ENCODE results near the gene RAB11FIP4. TPM values are rescaled to one million over a fixed set of nuclear protein-coding genes. Genes with fewer than 3 reads are reported as not detected.

RAB11FIP4 gene
- total RNA-seq, 4 donors from 2014 or later, result 41.0 to 173 (median 53.7) TPM

DNA sequence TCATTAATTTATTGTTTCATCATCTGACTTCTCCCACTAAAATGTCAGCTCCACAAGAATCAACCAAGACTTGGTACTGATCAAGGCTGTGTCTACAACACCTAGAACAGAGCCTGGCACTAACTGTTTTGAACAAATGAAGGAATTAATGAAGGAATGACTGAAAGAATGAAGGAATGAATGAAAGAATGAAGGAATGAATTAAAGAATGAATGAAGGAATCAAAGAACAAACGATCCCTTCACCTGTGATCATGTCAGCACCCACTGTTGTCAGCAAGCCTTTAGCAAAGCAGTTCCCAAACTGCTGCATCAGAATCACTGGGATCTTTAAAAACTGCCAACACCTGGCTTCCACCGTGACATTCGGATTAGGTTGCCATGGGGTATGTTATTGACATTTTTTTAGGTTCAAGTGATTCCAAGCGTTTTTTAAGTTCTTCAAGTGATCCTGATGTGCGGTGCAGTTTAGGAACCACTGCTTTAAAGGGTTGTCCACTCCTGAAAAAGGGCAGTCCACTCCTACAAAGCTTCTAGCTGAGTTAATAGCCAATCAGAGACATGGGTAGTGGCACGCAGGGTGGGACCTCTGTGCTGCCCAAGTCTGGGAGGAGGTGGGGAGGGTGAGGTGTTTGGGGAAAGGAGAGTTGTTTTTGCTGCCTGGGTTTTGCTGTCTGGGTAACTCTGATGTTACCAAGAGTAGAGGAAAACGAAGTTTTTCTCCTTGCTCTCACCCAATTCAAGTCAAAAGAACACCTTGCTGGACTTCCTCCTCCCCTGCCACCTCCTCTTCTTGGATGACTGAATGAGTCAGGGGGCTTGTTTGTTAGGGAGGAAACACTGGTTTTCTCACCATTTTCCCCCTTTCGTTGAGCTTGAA is 89.7 kb downstream of the RAB11FIP4 start:
- no peak for DNase-seq
- TF ChIP-seq CTCF (IDR thresholded peaks at IDR 0.05) (no peak), POLR2AphosphoS5 (IDR thresholded peaks at IDR 0.05) (no peak), POLR2A (IDR thresholded peaks at IDR 0.05) (no peak), EP300 (IDR thresholded peaks at IDR 0.05; ENCODE audit: low read depth) (no peak)
- no peak overlapping the region for H3K27ac ChIP-seq
- WGBS, 2 donors (ENCODE audit: low coverage in 1 of 2), result 79 to 93% methylated on average over 2 to 8 of the region's 8 CpGs
- intact Hi-C loops (cut with DNase I; ENCODE audit: low total_unique reads), result no loop called here
- H3K9me3 ChIP-seq, result no peaks in the 10 kb centered on the region
- H3K36me3 ChIP-seq, result no peaks in the 10 kb centered on the region
- peaks cover 6% of the 10 kb centered on the region for H3K27me3 ChIP-seq
- H3K4me3 ChIP-seq, result no peak overlapping the region
- H3K4me1 ChIP-seq, result no peaks in the 10 kb centered on the region
- in situ Hi-C loops (cut with MboI; ENCODE audit: low pct_ligation_motif_present in 1 of 4, low pct_unique_long_range_greater_than_20kb in 1 of 4, low sequenced_read_pairs in 3 of 4), result no loop called here

DNA sequence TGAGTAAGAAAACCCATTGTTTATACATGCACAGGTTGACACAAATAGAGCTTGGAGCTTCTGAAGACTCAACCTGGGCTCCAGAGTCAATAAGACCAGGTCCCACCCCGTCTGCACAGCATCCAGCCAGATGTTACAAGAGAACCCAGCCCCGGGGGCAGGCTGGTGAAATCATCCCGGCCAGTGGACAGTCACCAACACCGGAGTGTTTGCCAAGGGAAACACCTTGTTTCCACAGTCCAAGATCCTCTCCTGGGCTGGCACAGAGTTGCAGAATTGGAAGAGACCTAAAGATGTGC is 90.3 kb downstream of the RAB11FIP4 start:
- H3K27me3 ChIP-seq, result peaks cover 6% of the 10 kb centered on the region
- peaks cover 0 to 3% (median 2%) of the 10 kb centered on the region in 4 donors for H3K4me1 ChIP-seq
- no peaks in the 10 kb centered on the region for H3K9me3 ChIP-seq
- DNase-seq, result no peak
- in situ Hi-C loops (cut with MboI; ENCODE audit: low pct_ligation_motif_present in 1 of 4, low pct_unique_long_range_greater_than_20kb in 1 of 4, low sequenced_read_pairs in 3 of 4) (no loop called here), intact Hi-C loops (cut with DNase I; ENCODE audit: low total_unique reads) (no loop called here)
- TF ChIP-seq CTCF (IDR thresholded peaks at IDR 0.05), result no peak
- no peak for TF ChIP-seq EP300 (IDR thresholded peaks at IDR 0.05; ENCODE audit: low read depth)
- TF ChIP-seq POLR2AphosphoS5 (IDR thresholded peaks at IDR 0.05), result no peak
- TF ChIP-seq POLR2A (IDR thresholded peaks at IDR 0.05), result no peak
- WGBS, 2 donors (ENCODE audit: low coverage in 1 of 2), result 60 to 69% methylated on average over 1 to 4 of the region's 4 CpGs
- no peaks in the 10 kb centered on the region for H3K36me3 ChIP-seq
- no peak overlapping the region for H3K27ac ChIP-seq
- H3K4me3 ChIP-seq, result no peak overlapping the region

DNA sequence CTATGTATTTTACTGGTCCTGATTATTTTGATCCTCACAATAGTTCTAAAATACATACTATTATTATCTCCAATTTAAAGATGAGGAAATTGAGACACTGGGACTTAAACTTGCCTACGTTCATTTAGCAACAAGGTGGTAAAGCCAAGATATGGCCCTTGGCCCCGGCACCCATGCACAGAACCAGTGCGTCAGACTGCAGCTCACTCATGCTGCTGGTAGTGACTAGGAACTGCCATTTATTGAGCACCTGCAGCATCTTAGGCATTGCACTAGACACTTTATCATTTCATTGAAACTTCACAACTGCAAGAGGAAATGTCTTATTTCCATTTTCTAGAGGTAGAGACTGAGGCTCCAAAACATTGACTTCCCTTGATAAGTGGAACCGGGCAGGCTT is 93.3 kb downstream of the RAB11FIP4 start:
- Histone ChIP-seq H3K4me3 (no peak overlapping the region), H3K9me3 (no peaks in the 10 kb centered on the region), H3K36me3 (no peaks in the 10 kb centered on the region), H3K27me3 (peaks cover 10% of the 10 kb centered on the region), H3K4me1 (peaks cover 5 to 24% (median 17%) of the 10 kb centered on the region in 4 donors), H3K27ac (no peak overlapping the region)
- in situ Hi-C loops (cut with MboI; ENCODE audit: low pct_ligation_motif_present in 1 of 4, low pct_unique_long_range_greater_than_20kb in 1 of 4, low sequenced_read_pairs in 3 of 4) (no loop called here), intact Hi-C loops (cut with DNase I; ENCODE audit: low total_unique reads) (no loop called here)
- WGBS, 2 donors (ENCODE audit: low coverage in 1 of 2), result 95 to 100% methylated on average over 3 to 4 of the region's 4 CpGs
- DNase-seq, result no peak
- no peak for TF ChIP-seq POLR2AphosphoS5 (IDR thresholded peaks at IDR 0.05)
- TF ChIP-seq POLR2A (IDR thresholded peaks at IDR 0.05), result no peak
- TF ChIP-seq CTCF (IDR thresholded peaks at IDR 0.05), result no peak
- no peak for TF ChIP-seq EP300 (IDR thresholded peaks at IDR 0.05; ENCODE audit: low read depth)

- peak; percentile 44 for DNase-seq
- in situ Hi-C loops (cut with MboI; ENCODE audit: low pct_ligation_motif_present in 1 of 4, low pct_unique_long_range_greater_than_20kb in 1 of 4, low sequenced_read_pairs in 3 of 4), result no loop called here
- Histone ChIP-seq H3K27me3 (peaks cover 10% of the 10 kb centered on the region), H3K4me3 (no peak overlapping the region), H3K27ac (peak overlapping the region in 1 of 4 donors; percentile 89), H3K9me3 (no peaks in the 10 kb centered on the region), H3K36me3 (no peaks in the 10 kb centered on the region), H3K4me1 (peaks cover 12 to 41% (median 33%) of the 10 kb centered on the region in 4 donors)
- TF ChIP-seq POLR2AphosphoS5 (IDR thresholded peaks at IDR 0.05), result no peak
- no peak for TF ChIP-seq CTCF (IDR thresholded peaks at IDR 0.05)
- TF ChIP-seq POLR2A (IDR thresholded peaks at IDR 0.05), result no peak
- no peak for TF ChIP-seq EP300 (IDR thresholded peaks at IDR 0.05; ENCODE audit: low read depth)
- intact Hi-C loops (cut with DNase I; ENCODE audit: low total_unique reads), result no loop called here
- 46 to 83% methylated on average over 1 to 9 of the region's 9 CpGs for whole genome bisulfite sequencing, 2 donors (ENCODE audit: low coverage in 1 of 2)
These were observed 95.0 kb downstream of the RAB11FIP4 start for GRCh38 chr17:31486351-31487062.

All from transverse colon (tissue), 4 donors.